Glutamatergic neuron (in vitro differentiated cells): ENCODE measurements around the gene CDC42BPB. TPM values are rescaled to one million over a fixed set of nuclear protein-coding genes. Genes with fewer than 3 reads are reported as not detected.
A peak's percentile ranks its signal among the peaks of the same experiment; 100 is the strongest.

Source experiments
- DNase-seq: peaks from one replicate; pipeline ENCODE4 v3.0.0; 2022
- H3K27ac Mint-ChIP-seq: one replicate; pipeline ENCODE4 v1.8.0; 2020; ENCODE audit warnings: mild to moderate bottlenecking, mixed read lengths, inconsistent platforms; ENCODE audit not compliant: unreplicated experiment
- H3K27me3 Mint-ChIP-seq: one replicate; pipeline ENCODE4 v1.8.0; 2020; ENCODE audit warnings: mild to moderate bottlenecking, moderate library complexity, mixed read lengths, inconsistent platforms; ENCODE audit not compliant: unreplicated experiment
- H3K36me3 Mint-ChIP-seq: one replicate; pipeline ENCODE4 v1.8.0; 2020; ENCODE audit warnings: mild to moderate bottlenecking, mixed read lengths, inconsistent platforms; ENCODE audit not compliant: unreplicated experiment
- H3K4me1 Mint-ChIP-seq: one replicate; pipeline ENCODE4 v1.8.0; 2020; ENCODE audit warnings: mild to moderate bottlenecking, low read depth, mixed read lengths, inconsistent platforms; ENCODE audit not compliant: unreplicated experiment
- H3K4me3 Mint-ChIP-seq: one replicate; pipeline ENCODE4 v1.8.0; 2020; ENCODE audit warnings: mild to moderate bottlenecking, mixed read lengths, inconsistent platforms; ENCODE audit not compliant: unreplicated experiment
- H3K9me3 Mint-ChIP-seq: one replicate; pipeline ENCODE4 v1.8.0; 2020; ENCODE audit warnings: mild to moderate bottlenecking, moderate library complexity, mixed read lengths, inconsistent platforms; ENCODE audit not compliant: unreplicated experiment
- CTCF ChIP-seq: fragments of 200-600 bp; sonication (generic); IDR thresholded peaks from one replicate; pipeline ENCODE4 v1.5.0; 2021; ENCODE audit not compliant: partially characterized antibody, unreplicated experiment
- total RNA-seq: library from RNA; stranded (reverse); fragmentation: NEBNext Ultra II Directional; extraction: Animal tissue kit (Norgen Biotek cat#: 25700); gene quantifications from one replicate; pipeline ENCODE4 v1.2.1, GENCODE V29; 2021; ENCODE audit not compliant: unreplicated experiment

CDC42BPB gene
- total RNA-seq, 1 donor from 2014 or later = 125 TPM

DNA sequence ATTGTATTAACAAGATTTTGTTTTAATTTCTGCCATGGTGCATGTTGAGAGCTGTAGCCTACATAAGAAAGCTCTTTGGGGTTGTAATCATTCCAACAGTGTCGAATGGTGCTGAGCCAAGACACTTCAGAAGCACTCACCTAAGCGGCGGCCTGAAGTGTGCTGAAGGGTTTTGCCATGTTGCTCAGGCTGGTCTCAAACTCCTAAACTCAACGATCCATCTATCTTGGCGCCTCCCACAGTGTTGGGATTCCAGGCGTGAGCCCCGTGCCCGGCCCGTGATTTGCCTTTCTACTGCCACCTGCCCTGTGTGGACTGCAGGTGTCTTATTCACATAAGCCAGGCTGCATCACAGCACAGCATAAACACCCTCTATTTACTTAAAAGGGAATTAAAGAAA, 86.0 kb downstream of the CDC42BPB start:
- Mint-ChIP-seq H3K36me3 (no peaks in the 10 kb centered on the region), H3K27ac (no peak overlapping the region), H3K27me3 (no peaks in the 10 kb centered on the region), H3K4me3 (no peak overlapping the region), H3K4me1 (peaks cover 8% of the 10 kb centered on the region), H3K9me3 (peaks cover 7% of the 10 kb centered on the region)
- no peak for DNase-seq
- no peak for TF ChIP-seq CTCF

- Mint-ChIP-seq H3K4me1 (peaks cover 8% of the 10 kb centered on the region), H3K36me3 (no peaks in the 10 kb centered on the region), H3K27ac (no peak overlapping the region), H3K27me3 (no peaks in the 10 kb centered on the region), H3K4me3 (no peak overlapping the region), H3K9me3 (peaks cover 7% of the 10 kb centered on the region)
- DNase-seq = no peak
- no peak for TF ChIP-seq CTCF
These were observed 86.9 kb downstream of the CDC42BPB start for GRCh38 chr14:102970496-102970895.

DNA sequence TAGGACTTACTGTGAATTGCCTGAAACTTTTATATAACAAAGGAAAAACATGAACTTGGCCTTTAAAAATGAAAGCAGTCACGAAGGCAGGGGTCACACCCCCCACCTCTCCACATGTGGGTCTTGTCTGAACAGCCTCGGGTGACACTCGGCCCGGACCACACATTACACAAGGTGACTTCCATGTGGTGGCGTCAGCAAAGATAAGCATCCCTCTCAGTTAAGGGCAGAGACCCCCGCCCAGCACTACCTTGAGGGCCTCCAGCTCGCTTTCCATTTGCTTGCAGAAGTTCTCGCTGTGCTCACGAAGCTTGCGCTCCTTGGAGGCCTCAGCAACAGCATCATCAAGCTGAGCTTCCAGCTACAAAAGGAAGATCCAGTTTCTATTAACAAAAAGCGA, 87.4 kb downstream of the CDC42BPB start:
- H3K9me3 Mint-ChIP-seq = peaks cover 7% of the 10 kb centered on the region
- TF ChIP-seq CTCF = no peak
- H3K36me3 Mint-ChIP-seq = no peaks in the 10 kb centered on the region

GRCh38 chr14:102969060-102969791, 88.1 kb downstream of the CDC42BPB start:
- Mint-ChIP-seq H3K36me3 (no peaks in the 10 kb centered on the region), H3K27ac (peak overlapping the region; percentile 33), H3K4me1 (peaks cover 8% of the 10 kb centered on the region), H3K4me3 (no peak overlapping the region), H3K9me3 (peaks cover 5% of the 10 kb centered on the region), H3K27me3 (no peaks in the 10 kb centered on the region)
- TF ChIP-seq CTCF = no peak
- no peak for DNase-seq

More for the DNA sequence above, 87.4 kb downstream of the CDC42BPB start:
- no peak overlapping the region for H3K27ac Mint-ChIP-seq
- H3K27me3 Mint-ChIP-seq = no peaks in the 10 kb centered on the region
- no peak overlapping the region for H3K4me3 Mint-ChIP-seq
- no peak for DNase-seq
- peaks cover 8% of the 10 kb centered on the region for H3K4me1 Mint-ChIP-seq

DNA sequence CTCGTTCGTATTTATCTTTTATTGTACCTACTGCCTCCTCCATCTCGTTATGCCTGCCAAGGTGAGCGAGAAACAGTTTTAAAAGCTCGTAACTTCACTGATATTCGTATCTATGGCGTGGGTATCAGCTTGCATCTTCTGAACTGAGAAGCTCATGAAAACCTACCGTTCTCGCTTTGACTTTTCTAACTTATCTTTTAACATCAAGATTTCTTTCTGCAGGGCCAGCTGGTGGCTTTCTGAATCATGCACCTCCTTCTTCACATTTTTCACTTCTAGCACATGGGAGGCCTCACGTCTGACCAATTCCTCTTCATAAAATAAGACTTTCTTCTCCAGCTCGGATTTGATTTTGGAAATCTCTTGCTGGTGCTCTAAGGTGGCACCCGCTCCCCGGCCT, 89.0 kb downstream of the CDC42BPB start:
- H3K27ac Mint-ChIP-seq = no peak overlapping the region
- DNase-seq = no peak
- H3K36me3 Mint-ChIP-seq = no peaks in the 10 kb centered on the region
- peaks cover 8% of the 10 kb centered on the region for H3K4me1 Mint-ChIP-seq
- peaks cover 3% of the 10 kb centered on the region for H3K9me3 Mint-ChIP-seq
- no peak for TF ChIP-seq CTCF
- H3K27me3 Mint-ChIP-seq = no peaks in the 10 kb centered on the region
- H3K4me3 Mint-ChIP-seq = no peak overlapping the region
